ENCODE data around the gene FOXC2. TPM values are rescaled to one million over a fixed set of nuclear protein-coding genes. Genes with fewer than 3 reads are reported as not detected.

The FOXC2 gene
- polyA plus RNA-seq, 1 of the 3 experiments (the other 2 are of a cell fraction), result 1.3 TPM

GRCh38 chr16:86523166-86523740 lies 43.4 kb upstream of the FOXC2 start:
- no peak for DNase-seq
- Histone ChIP-seq H3F3A (replicated peaks; ENCODE audit: insufficient read depth) (no peaks in the 10 kb centered on the region), H3K27me3 (ENCODE audit: insufficient read depth) (peaks cover 53% of the 10 kb centered on the region), H3K9ac (no peak overlapping the region), H3K9me3 (no peaks in the 10 kb centered on the region), H3K79me2 (ENCODE audit: insufficient read depth) (no peaks in the 10 kb centered on the region), H2AFZ (ENCODE audit: low read depth) (no peak overlapping the region), H3K27ac (ENCODE audit: low read depth in 2 of 2, low read length in 1 of 2) (no peak overlapping the region), H3K4me2 (no peak overlapping the region), H3K9me2 (no peaks in the 10 kb centered on the region), H3K4me3 (ENCODE audit: low read depth in 2 of 2, low read length in 1 of 2) (no peak overlapping the region), H4K20me1 (ENCODE audit: insufficient read depth) (no peaks in the 10 kb centered on the region), H3K4me1 (ENCODE audit: control insufficient read depth in 1 of 2, insufficient read depth in 2 of 2, low read depth in 1 of 2, low read length in 1 of 2) (no peaks in the 10 kb centered on the region), H3K36me3 (replicated peaks in 1 of 2; ENCODE audit: control insufficient read depth in 1 of 2, insufficient read depth in 2 of 2, low read length in 1 of 2) (no peaks in the 10 kb centered on the region)
- TF ChIP-seq SMC3 (IDR thresholded peaks at IDR 0.05; ENCODE audit: low read depth, low read length), result no peak
- no peak for TF ChIP-seq NRF1 (IDR thresholded peaks at IDR 0.05; ENCODE audit: low read depth, low read length)
- no peak for TF ChIP-seq YY1 (IDR thresholded peaks at IDR 0.05; ENCODE audit: low read depth)
- no peak for TF ChIP-seq CTCF (IDR thresholded peaks at IDR 0.05)
- TF ChIP-seq CHD2 (IDR thresholded peaks at IDR 0.05; ENCODE audit: low read length, partially characterized antibody), result no peak
- TF ChIP-seq GABPA (IDR thresholded peaks at IDR 0.05; ENCODE audit: low read depth), result no peak
- TF ChIP-seq USF1 (IDR thresholded peaks at IDR 0.05; ENCODE audit: borderline replicate concordance, low read depth), result no peak
- TF ChIP-seq RCOR1 (IDR thresholded peaks at IDR 0.05; ENCODE audit: low read length), result no peak
- TF ChIP-seq TEAD4 (IDR thresholded peaks at IDR 0.05; ENCODE audit: borderline replicate concordance, insufficient read depth), result no peak
- no peak for TF ChIP-seq SIN3A (IDR thresholded peaks at IDR 0.05; ENCODE audit: borderline replicate concordance, low read depth, low read length)
- TF ChIP-seq JUND (IDR thresholded peaks at IDR 0.05), result no peak
- no peak for TF ChIP-seq NFIC (IDR thresholded peaks at IDR 0.05; ENCODE audit: borderline replicate concordance)
- TF ChIP-seq USF2 (IDR thresholded peaks at IDR 0.05; ENCODE audit: borderline replicate concordance, low read depth, low read length), result no peak
- TF ChIP-seq TAF1 (IDR thresholded peaks at IDR 0.05; ENCODE audit: borderline replicate concordance, low read depth, low read length), result no peak
- TF ChIP-seq EZH2phosphoT487 (IDR thresholded peaks at IDR 0.05; ENCODE audit: borderline replicate concordance, low read depth), result no peak
- no peak for TF ChIP-seq RXRA (IDR thresholded peaks at IDR 0.05; ENCODE audit: borderline replicate concordance, low read depth)
- TF ChIP-seq RAD21 (IDR thresholded peaks at IDR 0.05; ENCODE audit: low read length), result no peak
- TF ChIP-seq ELF1 (IDR thresholded peaks at IDR 0.05), result no peak
- no peak for TF ChIP-seq PBX3 (IDR thresholded peaks at IDR 0.05)
- ChIA-PET POLR2A (no interaction called here), CTCF (interaction anchor here (10.0 kb wide), 1 partner anchor 449 kb away, joined by 178 read pairs; no protein-coding TSS in a partner anchor)
- 30% methylated on average over 5 of the region's 5 CpGs for WGBS (ENCODE audit: low lambda C conversion rate)

Data from SK-N-SH (cell line).